MG63 (cell line): ENCODE measurements around the gene SSNA1. TPM values are rescaled to one million over a fixed set of nuclear protein-coding genes. Genes with fewer than 3 reads are reported as not detected.
"Not testable (repeated sequence)": the region's sequence is repeated elsewhere in the genome, so short reads cannot be mapped to it uniquely, and the experiment has no call there.

Experiments used
- DNase-seq: peaks from one replicate; pipeline ENCODE4 v3.0.0-alpha.2; 2020
- H3K27me3 ChIP-seq: fragments of 250-450 bp; sonication (Bioruptor Pico); 2 replicates; pipeline ENCODE4 v1.5.1; 2020; ENCODE audit warnings: mild to moderate bottlenecking, moderate library complexity
- H3K36me3 ChIP-seq: fragments of 250-450 bp; sonication (Bioruptor Pico); 2 replicates; pipeline ENCODE4 v1.5.1; 2020; ENCODE audit warnings: mild to moderate bottlenecking, moderate library complexity
- H3K4me3 ChIP-seq: fragments of 250-450 bp; sonication (Bioruptor Pico); 2 replicates; pipeline ENCODE4 v1.5.1; 2020; ENCODE audit warnings: mild to moderate bottlenecking, moderate library complexity
- H3K9me3 ChIP-seq: fragments of 250-450 bp; sonication (Bioruptor Pico); 2 replicates; pipeline ENCODE4 v1.5.1; 2020; ENCODE audit warnings: mild to moderate bottlenecking, moderate library complexity
- total RNA-seq: library from RNA; depleted of rRNA; stranded (reverse); fragments of >200 nt; shearing (Covaris generic); gene quantifications from 2 replicates; pipeline ENCODE4 v1.2.3, GENCODE V29; 2014; ENCODE audit warnings: low replicate concordance; rRNA removed

Gene SSNA1
- total RNA-seq, 1 experiment from 2014 or later: 267 TPM

GRCh38 chr9:137236936-137237421 is 48.5 kb downstream of the SSNA1 start:
- peaks cover 5% of the 10 kb centered on the region for H3K36me3 ChIP-seq

GRCh38 chr9:137237759-137238726 is 49.6 kb downstream of the SSNA1 start:
- H3K36me3 ChIP-seq: peaks cover 15% of the 10 kb centered on the region
- H3K27me3 ChIP-seq: no peaks in the 10 kb centered on the region
- DNase-seq: no peak

More at GRCh38 chr9:137236936-137237421, 48.5 kb downstream of the SSNA1 start:
- no peaks in the 10 kb centered on the region for H3K9me3 ChIP-seq
- DNase-seq: no peak
- H3K27me3 ChIP-seq: no peaks in the 10 kb centered on the region
- no peak overlapping the region for H3K4me3 ChIP-seq

GRCh38 chr9:137239541-137240200 is 51.2 kb downstream of the SSNA1 start:
- DNase-seq, H3K27me3 ChIP-seq, H3K9me3 ChIP-seq: not testable (repeated sequence)
- H3K36me3 ChIP-seq: peaks cover 25% of the 10 kb centered on the region
- H3K4me3 ChIP-seq: peak overlapping the region; percentile 59

More at GRCh38 chr9:137237759-137238726, 49.6 kb downstream of the SSNA1 start:
- Histone ChIP-seq H3K4me3 (no peak overlapping the region), H3K9me3 (no peaks in the 10 kb centered on the region)

Other genes starting within 250 kb of the SSNA1 start
- gene FBXW5, start 243.9 kb upstream of the SSNA1 start, total RNA-seq: 66.3 and 88.3 TPM in 2 replicates
- gene C8G, start 243.4 kb upstream of the SSNA1 start, total RNA-seq: not detected in 2 replicates
- gene LCN12, start 236.4 kb upstream of the SSNA1 start, total RNA-seq: not detected in 2 replicates
- not detected in 2 replicates for gene PTGDS, start 211.2 kb upstream of the SSNA1 start, total RNA-seq
- gene LCNL1, start 205.7 kb upstream of the SSNA1 start, total RNA-seq: not detected in 2 replicates
- 27.5 and 63.0 TPM in 2 replicates for gene PAXX, start 196.3 kb upstream of the SSNA1 start, total RNA-seq
- not detected in 2 replicates for gene CLIC3, start 192.1 kb upstream of the SSNA1 start, total RNA-seq
- 10.9 and 11.7 TPM in 2 replicates for gene ABCA2, start 160.4 kb upstream of the SSNA1 start, total RNA-seq
- not detected in 2 replicates for gene FUT7, start 156.6 kb upstream of the SSNA1 start, total RNA-seq
- gene NPDC1, start 142.5 kb upstream of the SSNA1 start, total RNA-seq: 86.9 and 253 TPM in 2 replicates
- gene ENTPD2, start 134.6 kb upstream of the SSNA1 start, total RNA-seq: not detected in 2 replicates
- gene SAPCD2, start 118.1 kb upstream of the SSNA1 start, total RNA-seq: 20.8 and 32.5 TPM in 2 replicates
- 8.2 and 12.2 TPM in 2 replicates for gene UAP1L1, start 111.2 kb upstream of the SSNA1 start, total RNA-seq
- gene MAN1B1, start 101.7 kb upstream of the SSNA1 start, total RNA-seq: 77.1 and 83.1 TPM in 2 replicates
- 53.6 and 57.8 TPM in 2 replicates for gene DPP7, start 73.9 kb upstream of the SSNA1 start, total RNA-seq
- not detected in 2 replicates for gene GRIN1, start 49.5 kb upstream of the SSNA1 start, total RNA-seq
- gene LRRC26, start 18.6 kb upstream of the SSNA1 start, total RNA-seq: not detected in 2 replicates
- gene TMEM210, start 16.6 kb upstream of the SSNA1 start, total RNA-seq: not detected in 2 replicates
- gene ANAPC2, start 116 bp upstream of the SSNA1 start, total RNA-seq: 31.1 and 34.6 TPM in 2 replicates
- gene TPRN, start 12.1 kb downstream of the SSNA1 start, total RNA-seq: 6.2 and 12.0 TPM in 2 replicates
- gene TMEM203, start 17.0 kb downstream of the SSNA1 start, total RNA-seq: 33.5 and 61.7 TPM in 2 replicates
- gene NDOR1, start 17.0 kb downstream of the SSNA1 start, total RNA-seq: 2.0 and 5.7 TPM in 2 replicates
- not detected in 2 replicates for gene RNF208, start 33.6 kb downstream of the SSNA1 start, total RNA-seq
- 0.89 and 1.5 TPM in 2 replicates for gene CYSRT1, start 36.5 kb downstream of the SSNA1 start, total RNA-seq
- gene RNF224, start 38.8 kb downstream of the SSNA1 start, total RNA-seq: not detected in 2 replicates
- gene SLC34A3, start 42.2 kb downstream of the SSNA1 start, total RNA-seq: not detected in 2 replicates
- gene TUBB4B, start 52.6 kb downstream of the SSNA1 start, total RNA-seq: 577 and 829 TPM in 2 replicates
- not detected in 2 replicates for gene STPG3, start 62.6 kb downstream of the SSNA1 start, total RNA-seq
- 56.3 and 75.6 TPM in 2 replicates for gene NELFB, start 66.7 kb downstream of the SSNA1 start, total RNA-seq
- 2.3 and 2.9 TPM in 2 replicates for gene TOR4A, start 89.0 kb downstream of the SSNA1 start, total RNA-seq
- 0.16 TPM in 1 of 2 replicates, not detected in the other for gene NRARP, start 113.6 kb downstream of the SSNA1 start, total RNA-seq
- 1.2 TPM in 2 replicates for gene EXD3, start 234.5 kb downstream of the SSNA1 start, total RNA-seq
- gene NOXA1, start 234.7 kb downstream of the SSNA1 start, total RNA-seq: not detected in 2 replicates